Fibroblast of the aortic adventitia (primary cell): ENCODE results near the gene VWC2L. TPM values are rescaled to one million over a fixed set of nuclear protein-coding genes. Genes with fewer than 3 reads are reported as not detected.

Experiments
- DNase-seq: peaks from one replicate; pipeline ENCODE4 v3.0.0-alpha.2; 2010; ENCODE audit warnings: low read depth
- H3K4me3 ChIP-seq: 2 replicates; pipeline ENCODE4 v1.5.1; 2011; ENCODE audit warnings: low read depth, mild to moderate bottlenecking, control low read depth, low read length, moderate library complexity
- CTCF ChIP-seq: IDR thresholded peaks from 2 replicates; pipeline ENCODE4 v1.5.1; 2011; ENCODE audit warnings: mild to moderate bottlenecking, low read length, control low read depth, inconsistent platforms; ENCODE audit not compliant: insufficient read depth
- total RNA-seq: library from RNA; depleted of rRNA; stranded (reverse); fragments of >200 nt; gene quantifications from 2 replicates; pipeline ENCODE4 v1.2.3, GENCODE V29; 2012; ENCODE audit warnings: low replicate concordance

The VWC2L gene
- total RNA-seq, 1 donor = not detected

- DNase-seq = no peak
- no peak overlapping the region for H3K4me3 ChIP-seq
- no peak for TF ChIP-seq CTCF
These were observed 108.5 kb downstream of the VWC2L start for GRCh38 chr2:214519258-214519818.

GRCh38 chr2:214529021-214529420 lies 118.2 kb downstream of the VWC2L start:
- DNase-seq = no peak
- no peak for TF ChIP-seq CTCF
- H3K4me3 ChIP-seq = no peak overlapping the region

- no peak for TF ChIP-seq CTCF
- no peak overlapping the region for H3K4me3 ChIP-seq
- DNase-seq = no peak
These were observed 118.7 kb downstream of the VWC2L start for GRCh38 chr2:214529514-214529913.

GRCh38 chr2:214533541-214533940 lies 122.7 kb downstream of the VWC2L start:
- H3K4me3 ChIP-seq = no peak overlapping the region
- DNase-seq = no peak
- TF ChIP-seq CTCF = no peak

- DNase-seq = no peak
- TF ChIP-seq CTCF = no peak
- H3K4me3 ChIP-seq = no peak overlapping the region
These were observed 125.8 kb downstream of the VWC2L start for GRCh38 chr2:214536625-214537024.

GRCh38 chr2:214537929-214538328 lies 127.1 kb downstream of the VWC2L start:
- DNase-seq = no peak
- TF ChIP-seq CTCF = no peak
- H3K4me3 ChIP-seq = no peak overlapping the region

GRCh38 chr2:214542295-214542694 lies 131.4 kb downstream of the VWC2L start:
- H3K4me3 ChIP-seq = no peak overlapping the region
- no peak for TF ChIP-seq CTCF
- DNase-seq = no peak
